ENCODE measurements around the gene XRCC2.

Gene XRCC2

GRCh38 chr7:152608656-152609055 is 67.3 kb downstream of the XRCC2 start:
- no peak for DNase-seq

DNA sequence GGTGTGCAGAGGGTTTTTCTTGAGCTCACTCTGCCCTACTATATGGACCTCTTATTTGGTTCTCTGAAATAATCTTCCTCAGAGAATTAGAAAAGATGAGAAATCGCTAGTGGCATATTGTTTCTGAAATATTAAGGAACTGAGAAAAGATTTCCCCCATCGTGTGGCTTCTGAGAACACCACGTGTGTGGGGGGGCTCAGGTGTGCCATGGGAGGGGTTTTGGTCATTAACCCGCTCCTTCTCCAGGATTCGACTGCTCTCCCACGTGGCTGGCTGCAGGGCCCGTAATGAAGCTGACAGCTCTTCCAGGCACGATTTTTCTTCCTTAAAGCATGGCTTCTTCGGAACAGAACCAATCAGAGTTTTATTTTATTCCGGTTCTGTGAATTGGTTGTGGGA is 67.7 kb downstream of the XRCC2 start:
- DNase-seq, result no peak

DNA sequence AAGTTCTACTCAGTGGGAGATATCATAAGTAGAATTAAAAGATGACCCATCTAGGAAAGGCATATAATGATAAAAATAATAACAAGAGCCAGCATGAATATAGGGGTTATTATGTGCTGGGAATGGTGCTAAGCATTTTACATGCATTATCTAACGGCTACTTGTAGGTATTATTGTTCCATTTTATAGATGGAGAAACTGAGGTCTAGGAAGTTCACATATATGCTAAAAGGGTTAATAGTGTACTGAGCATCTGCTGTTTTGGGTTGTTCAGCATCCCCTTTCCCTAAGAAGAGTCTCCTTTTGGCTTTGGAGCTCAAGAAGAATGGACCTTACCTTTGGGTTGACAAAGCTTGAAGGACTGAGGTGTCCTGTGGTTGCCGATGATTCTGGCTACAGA is 68.9 kb downstream of the XRCC2 start:
- DNase-seq, result no peak

GRCh38 chr7:152602962-152603361 is 73.0 kb downstream of the XRCC2 start:
- no peak for DNase-seq

- DNase-seq, result no peak
Measured at GRCh38 chr7:152601305-152601798, 74.6 kb downstream of the XRCC2 start.

DNA sequence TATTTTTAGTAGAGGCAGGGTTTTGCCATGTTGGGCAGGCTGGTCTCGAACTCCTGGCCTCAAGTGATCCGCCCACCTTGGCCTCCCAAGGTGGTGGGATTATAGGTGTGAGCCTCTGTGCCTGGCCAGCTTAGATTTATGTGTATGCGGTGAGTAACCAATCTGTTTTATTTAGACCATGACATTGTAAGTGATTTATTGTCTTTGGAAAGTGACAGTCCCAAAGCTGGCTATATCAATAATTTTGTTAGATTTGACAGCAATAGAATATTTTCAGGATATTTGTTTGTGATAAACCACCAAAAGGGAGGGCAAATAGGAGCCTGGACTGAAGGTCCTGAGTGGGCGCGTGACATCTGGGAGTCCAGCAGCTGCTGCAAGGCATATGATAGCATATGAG is 75.7 kb downstream of the XRCC2 start:
- DNase-seq, result no peak

GRCh38 chr7:152597507-152597906 is 78.4 kb downstream of the XRCC2 start:
- DNase-seq, result no peak

GRCh38 chr7:152596824-152597223 is 79.1 kb downstream of the XRCC2 start:
- no peak for DNase-seq
